Lung (tissue), 12 donors: Measurements from ENCODE around the gene AGAP1. TPM values are rescaled to one million over a fixed set of nuclear protein-coding genes. Genes with fewer than 3 reads are reported as not detected.

Source experiments
- ATAC-seq: fragments of 200-7000 bp; cut with Tn5 transposase; one replicate; pipeline ENCODE4 v1.9.1; 2020; ENCODE audit warnings: moderate number of reproducible peaks; ENCODE audit not compliant: insufficient read depth, low FRiP score
- DNase-seq, 3 donors: peaks; one replicate each; pipeline ENCODE4 v3.0.0-alpha.2; 2013 to 2017
- H3K27ac ChIP-seq, 2 donors: one replicate each; pipeline ENCODE4 v1.5.1; 2013; ENCODE audit warnings: mild to moderate bottlenecking in 2 of 2, moderate library complexity in 2 of 2, control low read depth in 1 of 2, inconsistent platforms in 1 of 2, low read depth in 1 of 2, low read length in 1 of 2
- H3K27me3 ChIP-seq, 3 donors: one replicate each; pipeline ENCODE4 v1.5.1; 2013; ENCODE audit warnings: low read length in 2 of 3; ENCODE audit not compliant: control insufficient read depth in 3 of 3, insufficient read depth in 3 of 3
- H3K36me3 ChIP-seq, 4 donors: one replicate each; pipeline ENCODE4 v1.5.1; 2013; ENCODE audit warnings: low read length in 4 of 4, mild to moderate bottlenecking in 1 of 4, moderate library complexity in 1 of 4; ENCODE audit not compliant: control insufficient read depth in 4 of 4, insufficient read depth in 4 of 4
- H3K4me1 ChIP-seq, 5 donors: one replicate each; pipeline ENCODE4 v1.5.1; 2013; ENCODE audit warnings: low read length in 5 of 5, mild to moderate bottlenecking in 2 of 5, moderate library complexity in 1 of 5; ENCODE audit not compliant: control insufficient read depth in 5 of 5, insufficient read depth in 5 of 5
- H3K4me3 ChIP-seq: one replicate; pipeline ENCODE4 v1.5.1; 2013; ENCODE audit warnings: mild to moderate bottlenecking, control low read depth, moderate library complexity
- H3K9ac ChIP-seq, 2 donors: one replicate each; pipeline ENCODE4 v1.5.1; 2013; ENCODE audit warnings: low read length in 2 of 2, control low read depth in 1 of 2; ENCODE audit not compliant: insufficient read depth in 1 of 2
- H3K9me3 ChIP-seq, 4 donors: one replicate each; pipeline ENCODE4 v1.5.1; 2013; ENCODE audit warnings: low read length in 3 of 4, mild to moderate bottlenecking in 1 of 4, moderate library complexity in 1 of 4; ENCODE audit not compliant: control insufficient read depth in 4 of 4, insufficient read depth in 3 of 4
- WGBS, 2 donors: extraction: QIAGEN DNeasy Blood & Tissue Kit; methylation state at CpG; one replicate each; pipeline ENCODE4 v1.1.7; 2013; 5-methylcytosine and 5-hydroxymethylcytosine counted together
- polyA plus RNA-seq, 2 donors: library from polyadenylated mRNA; stranded (reverse); fragments of 200-250 nt; gene quantifications; one replicate each; pipeline ENCODE4 v1.2.1, GENCODE V29; 2013
- total RNA-seq, 2 donors: library from RNA; depleted of rRNA in 1 of 2; stranded (reverse); fragments of >200 nt in 1 of 2; gene quantifications; one replicate each; pipeline ENCODE4 v1.2.1, GENCODE V29; 2014 to 2021
- TF ChIP-seq, protein P1 (sequence below): IDR thresholded peaks from 2 replicates; pipeline ENCODE4 v1.5.1; 2012; ENCODE audit warnings: mild to moderate bottlenecking; ENCODE audit errors: control extremely low read depth, extremely low read depth
- donor health status: control.
- donor health status: control.
- donor health status: Bipolar disorder and iron deficiency.
- donor health status: healthy.
- donor health status: DM: yes; HTN: yes; CAD: no.

The AGAP1 gene
- total and polyA plus RNA-seq, 4 donors: 6.6 to 39.4 (median 20.2) TPM

DNA sequence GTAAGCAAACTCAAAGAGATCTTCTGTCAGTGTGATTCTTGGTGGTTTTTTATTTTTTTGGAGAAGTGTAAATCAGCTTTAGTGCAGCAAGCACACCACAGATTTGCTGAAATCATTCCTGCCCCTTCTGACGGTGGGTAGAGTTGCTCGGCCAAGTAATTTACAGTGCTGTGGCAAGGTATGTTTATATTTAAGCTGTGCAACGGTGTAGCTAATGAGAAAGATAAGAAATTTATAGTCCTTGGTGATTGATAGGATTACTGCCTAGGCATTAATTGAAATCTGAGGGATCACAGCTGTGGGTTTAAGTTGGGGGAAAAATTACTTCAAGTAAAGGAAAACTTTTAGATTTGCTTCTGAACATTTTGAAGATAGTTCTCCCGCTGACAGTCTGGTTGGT, 286.6 kb downstream of the AGAP1 start:
- Histone ChIP-seq H3K27me3 (no peaks in the 10 kb centered on the region), H3K9ac (no peak overlapping the region), H3K9me3 (no peaks in the 10 kb centered on the region), H3K27ac (no peak overlapping the region), H3K4me3 (no peak overlapping the region), H3K4me1 (no peaks in the 10 kb centered on the region), H3K36me3 (peaks cover 0 to 7% (median 1%) of the 10 kb centered on the region in 4 donors)
- TF ChIP-seq, protein P1, sequence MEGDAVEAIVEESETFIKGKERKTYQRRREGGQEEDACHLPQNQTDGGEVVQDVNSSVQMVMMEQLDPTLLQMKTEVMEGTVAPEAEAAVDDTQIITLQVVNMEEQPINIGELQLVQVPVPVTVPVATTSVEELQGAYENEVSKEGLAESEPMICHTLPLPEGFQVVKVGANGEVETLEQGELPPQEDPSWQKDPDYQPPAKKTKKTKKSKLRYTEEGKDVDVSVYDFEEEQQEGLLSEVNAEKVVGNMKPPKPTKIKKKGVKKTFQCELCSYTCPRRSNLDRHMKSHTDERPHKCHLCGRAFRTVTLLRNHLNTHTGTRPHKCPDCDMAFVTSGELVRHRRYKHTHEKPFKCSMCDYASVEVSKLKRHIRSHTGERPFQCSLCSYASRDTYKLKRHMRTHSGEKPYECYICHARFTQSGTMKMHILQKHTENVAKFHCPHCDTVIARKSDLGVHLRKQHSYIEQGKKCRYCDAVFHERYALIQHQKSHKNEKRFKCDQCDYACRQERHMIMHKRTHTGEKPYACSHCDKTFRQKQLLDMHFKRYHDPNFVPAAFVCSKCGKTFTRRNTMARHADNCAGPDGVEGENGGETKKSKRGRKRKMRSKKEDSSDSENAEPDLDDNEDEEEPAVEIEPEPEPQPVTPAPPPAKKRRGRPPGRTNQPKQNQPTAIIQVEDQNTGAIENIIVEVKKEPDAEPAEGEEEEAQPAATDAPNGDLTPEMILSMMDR: no peak
- ATAC-seq: no peak
- DNase-seq: no peak
- 89 to 92% methylated on average over 4 of the region's 4 CpGs for WGBS, 2 donors

DNA sequence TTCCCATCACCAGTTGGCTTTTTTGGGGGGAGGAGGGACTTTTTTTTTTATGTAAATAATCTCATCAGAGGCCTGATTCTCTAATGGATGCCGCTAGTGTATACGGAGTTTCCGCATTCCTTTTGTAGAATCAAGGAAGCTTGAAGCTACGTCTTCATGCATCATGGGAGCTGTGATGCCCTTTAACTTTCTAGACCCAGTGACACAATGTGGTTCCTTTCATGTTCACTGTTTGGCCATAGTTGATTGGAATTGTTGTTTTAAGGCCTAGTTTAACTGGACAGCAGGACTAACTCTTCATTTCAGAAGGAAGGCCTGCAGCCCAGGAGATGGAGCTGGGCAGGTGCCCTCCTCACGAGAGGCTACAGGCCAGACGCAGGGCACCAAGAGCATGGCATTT, 287.9 kb downstream of the AGAP1 start:
- Histone ChIP-seq H3K27ac (no peak overlapping the region), H3K36me3 (peaks cover 0 to 7% (median 1%) of the 10 kb centered on the region in 4 donors), H3K4me3 (no peak overlapping the region), H3K9me3 (no peaks in the 10 kb centered on the region), H3K27me3 (no peaks in the 10 kb centered on the region), H3K4me1 (no peaks in the 10 kb centered on the region), H3K9ac (no peak overlapping the region)
- whole genome bisulfite sequencing, 2 donors: 90 to 94% methylated on average over 6 of the region's 6 CpGs
- TF ChIP-seq, protein P1: no peak
- DNase-seq (no peak), ATAC-seq (no peak)

DNA sequence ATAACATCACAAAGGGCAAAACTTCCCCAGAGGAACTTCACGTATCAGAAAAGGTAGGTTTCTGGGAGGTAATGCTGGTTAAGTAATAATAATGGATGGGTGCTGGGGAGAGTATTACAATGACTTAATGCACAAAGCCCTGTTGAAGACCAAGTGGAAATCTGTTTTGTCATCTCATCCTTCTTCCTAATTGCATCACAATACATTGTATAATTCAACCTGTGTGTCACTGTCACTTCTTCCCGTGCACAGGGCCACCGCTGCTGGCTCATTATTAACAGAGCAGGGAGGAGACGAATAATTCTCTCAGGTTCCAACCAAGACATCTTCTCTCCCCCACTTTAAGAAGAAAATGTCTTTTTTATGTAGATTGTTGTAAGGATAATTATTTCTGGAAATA, 290.9 kb downstream of the AGAP1 start:
- no peak overlapping the region for H3K9ac ChIP-seq
- no peaks in the 10 kb centered on the region for H3K4me1 ChIP-seq
- no peaks in the 10 kb centered on the region for H3K27me3 ChIP-seq
- no peak overlapping the region for H3K27ac ChIP-seq
- peaks cover 0 to 8% (median 2%) of the 10 kb centered on the region in 4 donors for H3K36me3 ChIP-seq
- TF ChIP-seq, protein P1: no peak
- no peak overlapping the region for H3K4me3 ChIP-seq
- WGBS, 2 donors: 86 to 93% methylated on average over 4 of the region's 4 CpGs
- H3K9me3 ChIP-seq: no peaks in the 10 kb centered on the region
- DNase-seq (no peak), ATAC-seq (no peak)

DNA sequence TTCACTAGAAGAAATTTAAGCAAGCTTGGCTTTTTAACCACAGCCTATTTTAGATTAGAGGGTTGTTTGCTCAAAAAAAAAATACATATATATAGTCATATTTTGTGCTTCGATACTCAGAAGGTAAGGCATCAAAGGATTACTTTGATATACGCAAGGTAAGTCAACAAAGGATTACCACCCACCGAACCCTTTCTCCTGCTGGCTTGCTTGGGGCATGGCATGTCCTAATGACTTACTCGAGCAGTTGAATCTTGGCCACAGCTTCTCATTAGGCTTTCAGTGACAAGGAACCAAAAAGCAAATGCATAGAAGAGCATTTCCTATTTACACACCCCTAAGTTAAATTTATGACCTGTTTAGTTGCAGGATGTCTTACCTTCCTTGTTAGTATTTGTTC, 295.7 kb downstream of the AGAP1 start:
- Histone ChIP-seq H3K9me3 (no peaks in the 10 kb centered on the region), H3K27ac (no peak overlapping the region), H3K36me3 (peaks cover 0 to 8% (median 2%) of the 10 kb centered on the region in 4 donors), H3K4me3 (no peak overlapping the region), H3K9ac (no peak overlapping the region), H3K4me1 (peaks cover 0 to 2% (median 0%) of the 10 kb centered on the region in 5 donors), H3K27me3 (no peaks in the 10 kb centered on the region)
- whole genome bisulfite sequencing, 2 donors: 76 to 80% methylated on average over 4 of the region's 4 CpGs
- TF ChIP-seq, protein P1: no peak
- no peak for DNase-seq
- no peak for ATAC-seq
